Stimulated activated CD4-positive, alpha-beta T cell treated with anti-CD3 and anti-CD28 coated beads, TNF-alpha, amount 100 ng/mL, for 24 hours (primary cell): ENCODE results near the gene PRRX1.

Experiments
- DNase-seq, 3 experiments: peaks; one replicate each; pipeline ENCODE4 v3.0.0-alpha.2; 2020; ENCODE audit warnings: low read depth in 3 of 3

PRRX1 gene

DNA sequence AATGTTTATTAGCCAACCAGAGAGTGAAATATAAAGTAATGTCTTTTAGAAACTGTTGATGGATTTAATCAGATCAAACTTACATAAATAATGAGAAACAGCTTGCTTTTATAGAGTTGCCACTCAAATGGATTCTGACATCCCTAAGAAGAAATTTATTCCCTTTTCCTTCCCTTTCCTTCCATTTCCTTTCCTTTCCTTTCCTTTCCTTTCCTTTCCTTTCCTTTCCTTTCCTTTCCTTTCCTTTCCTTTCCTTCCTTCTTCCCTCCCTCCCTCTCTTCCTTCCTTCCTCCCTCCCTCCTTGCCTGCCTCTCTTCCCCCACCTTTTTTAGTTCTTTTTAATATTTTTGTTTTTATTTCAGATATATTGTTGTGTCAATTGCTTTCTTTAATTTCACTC lies 27.3 kb downstream of the PRRX1 start:
- no peak for DNase-seq

- no peak for DNase-seq
These were observed 29.1 kb downstream of the PRRX1 start for GRCh38 chr1:170692866-170693575.

GRCh38 chr1:170694172-170694926 lies 30.4 kb downstream of the PRRX1 start:
- DNase-seq: no peak

- no peak for DNase-seq
These were observed 32.1 kb downstream of the PRRX1 start for GRCh38 chr1:170695955-170696590.

GRCh38 chr1:170696591-170697290 lies 32.8 kb downstream of the PRRX1 start:
- DNase-seq: no peak

DNA sequence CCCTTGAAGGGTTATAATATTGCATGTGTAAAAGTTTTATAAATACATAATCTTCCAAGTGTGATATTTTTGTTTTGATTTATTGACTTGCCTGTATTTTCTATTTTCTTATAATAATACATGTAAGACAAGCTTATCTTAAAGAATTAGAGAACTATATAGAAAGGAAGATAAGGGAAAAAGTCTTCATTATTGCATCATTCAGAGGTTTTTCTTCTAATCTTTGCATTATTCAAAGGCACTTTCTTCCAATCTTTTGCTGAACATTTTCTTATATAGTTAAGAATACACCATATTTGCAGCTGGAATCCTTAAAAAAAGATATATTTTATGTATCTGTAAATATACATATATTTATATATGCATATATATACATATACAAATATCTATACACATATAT lies 33.4 kb downstream of the PRRX1 start:
- no peak for DNase-seq

DNA sequence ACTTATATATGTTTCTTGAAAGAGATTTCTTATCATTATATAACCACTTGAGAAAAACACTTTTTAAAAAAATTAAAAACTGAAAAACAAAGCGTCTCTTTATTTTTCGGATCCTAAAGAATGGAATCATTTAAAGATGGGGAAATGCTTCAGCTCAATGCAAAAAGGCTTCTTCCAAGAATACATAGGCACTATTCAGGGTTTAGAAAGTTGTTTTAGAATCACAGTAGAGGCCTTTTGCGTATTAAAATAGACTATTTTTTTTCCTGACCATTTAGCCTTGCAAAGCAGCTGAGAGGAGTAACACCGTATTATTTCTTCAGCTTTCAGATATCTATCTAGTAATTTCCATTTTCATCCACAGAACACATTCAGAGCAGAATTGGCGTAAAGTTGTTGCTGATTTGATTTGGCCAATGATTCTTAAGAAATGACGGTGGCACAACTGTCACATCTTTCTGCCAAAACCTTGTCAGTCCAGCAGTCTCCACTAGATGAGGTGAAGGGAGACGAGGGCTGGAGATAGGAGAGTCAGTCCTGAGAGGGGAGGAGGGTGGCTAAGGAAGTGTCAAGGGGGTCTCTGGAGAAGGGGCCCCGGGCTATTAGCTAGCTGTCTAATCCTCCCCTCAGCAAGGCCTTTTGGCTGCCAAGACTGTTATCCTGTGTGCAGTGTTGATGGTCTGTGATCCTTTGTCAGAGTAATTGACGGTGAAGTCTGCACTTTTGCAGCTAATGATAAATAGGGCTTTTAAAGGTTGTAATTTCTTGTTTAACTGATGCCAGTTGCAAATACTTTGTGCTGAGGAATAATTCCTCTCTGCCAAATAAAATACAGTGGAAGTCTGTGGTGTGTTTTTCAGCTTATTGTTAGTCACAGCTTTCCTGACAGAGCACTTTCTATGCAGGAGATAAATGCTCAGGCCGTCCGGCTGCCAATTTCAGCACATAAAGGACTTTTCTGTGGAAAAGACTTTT lies 34.7 kb downstream of the PRRX1 start:
- no peak for DNase-seq

DNA sequence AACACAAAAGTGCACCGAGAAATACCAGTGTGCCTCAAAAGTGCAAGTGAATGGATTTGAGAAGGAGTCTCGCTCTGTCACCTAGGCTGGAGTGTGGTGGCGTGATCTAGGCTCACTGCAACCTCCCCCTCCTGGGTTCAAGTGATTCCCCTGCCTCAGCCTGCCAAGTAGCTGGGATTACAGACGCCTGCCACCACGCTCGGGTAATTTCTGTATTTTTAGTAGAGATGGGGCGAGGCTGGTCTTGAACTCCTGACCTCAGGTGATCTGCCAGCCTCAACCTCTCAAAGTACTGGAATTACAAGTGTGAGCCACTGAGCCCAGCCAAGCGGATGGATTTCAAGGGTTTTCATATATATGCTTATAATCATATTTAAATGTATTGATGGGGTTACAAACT lies 35.8 kb downstream of the PRRX1 start:
- DNase-seq: no peak

- DNase-seq: no peak
These were observed 37.1 kb downstream of the PRRX1 start for GRCh38 chr1:170700842-170701615.

DNA sequence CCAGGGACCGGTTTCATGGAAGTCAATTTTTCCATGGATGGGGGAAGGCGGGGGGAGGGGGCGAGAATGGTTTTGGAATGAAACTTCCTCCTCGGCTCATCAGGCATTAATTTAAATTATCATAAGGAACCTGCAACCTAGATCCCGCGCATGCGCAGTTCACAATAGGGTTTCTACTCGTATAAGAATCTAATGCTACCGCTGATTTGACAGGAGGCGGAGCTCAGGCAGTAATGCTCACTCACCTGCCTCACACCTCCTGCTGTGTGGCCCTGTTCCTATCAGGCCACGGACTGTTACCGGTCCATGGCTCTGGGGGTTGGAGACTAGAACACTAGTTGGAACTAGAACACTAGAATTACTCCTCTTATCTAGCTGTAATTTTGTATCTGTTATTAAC lies 38.0 kb downstream of the PRRX1 start:
- DNase-seq: no peak

DNA sequence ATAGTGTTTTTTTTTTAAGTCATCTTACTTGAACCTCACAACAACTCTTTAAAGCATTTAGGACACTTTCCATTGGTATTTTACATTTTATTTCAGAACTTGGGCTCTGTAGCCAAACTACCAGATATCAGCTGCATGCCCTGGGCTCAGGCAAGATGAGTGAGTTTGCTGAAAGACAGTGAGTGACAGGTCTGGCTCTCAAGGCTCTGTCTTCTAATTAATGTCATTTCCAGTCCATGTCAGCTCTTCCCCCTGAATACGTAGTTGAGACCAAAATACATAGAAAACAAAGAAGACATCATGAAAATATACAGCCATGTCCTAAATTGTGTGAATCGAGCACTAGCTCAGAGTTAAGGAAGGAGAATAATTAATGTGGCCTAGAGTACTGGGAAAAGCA lies 39.7 kb downstream of the PRRX1 start:
- DNase-seq: no peak

- DNase-seq: no peak
These were observed 40.3 kb downstream of the PRRX1 start for GRCh38 chr1:170704256-170704655.

- DNase-seq: no peak
These were observed 42.0 kb downstream of the PRRX1 start for GRCh38 chr1:170705981-170706380.

GRCh38 chr1:170707117-170707516 lies 43.2 kb downstream of the PRRX1 start:
- no peak for DNase-seq

DNA sequence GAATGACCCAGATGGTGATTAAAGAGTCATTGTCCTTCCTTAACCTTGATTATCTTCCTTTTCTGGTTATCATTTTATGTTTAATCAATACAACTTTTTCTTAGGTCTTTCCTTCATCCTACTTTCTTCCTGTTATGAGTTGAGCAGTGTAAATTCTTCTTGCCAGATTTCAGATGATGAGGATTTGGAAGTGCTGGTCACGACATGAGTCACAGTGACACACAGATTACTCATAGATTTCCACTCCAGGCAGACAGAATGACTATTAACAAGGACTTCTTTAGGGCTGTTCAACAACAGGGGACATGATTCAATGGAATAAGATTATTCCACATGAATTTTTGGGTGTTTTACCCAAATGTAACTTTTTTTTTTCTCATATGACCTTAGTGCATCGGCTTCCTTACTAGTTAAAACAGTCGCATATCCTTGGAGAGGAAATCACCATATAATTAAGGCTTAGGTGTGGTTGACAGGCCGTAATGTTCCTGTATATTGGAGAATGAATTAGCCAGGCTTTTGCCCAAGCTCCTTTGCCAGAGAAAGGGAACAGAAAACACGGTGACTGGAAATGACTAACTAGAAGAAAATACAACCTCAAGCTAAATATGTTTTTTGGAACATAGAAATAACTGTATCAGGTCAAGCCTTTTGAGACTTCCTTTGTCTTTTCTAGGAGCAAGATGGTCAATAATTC lies 44.2 kb downstream of the PRRX1 start:
- DNase-seq: no peak

GRCh38 chr1:170711682-170712081 lies 47.8 kb downstream of the PRRX1 start:
- no peak for DNase-seq

GRCh38 chr1:170714163-170714562 lies 50.2 kb downstream of the PRRX1 start:
- no peak for DNase-seq

GRCh38 chr1:170714938-170715337 lies 51.0 kb downstream of the PRRX1 start:
- DNase-seq: no peak

DNA sequence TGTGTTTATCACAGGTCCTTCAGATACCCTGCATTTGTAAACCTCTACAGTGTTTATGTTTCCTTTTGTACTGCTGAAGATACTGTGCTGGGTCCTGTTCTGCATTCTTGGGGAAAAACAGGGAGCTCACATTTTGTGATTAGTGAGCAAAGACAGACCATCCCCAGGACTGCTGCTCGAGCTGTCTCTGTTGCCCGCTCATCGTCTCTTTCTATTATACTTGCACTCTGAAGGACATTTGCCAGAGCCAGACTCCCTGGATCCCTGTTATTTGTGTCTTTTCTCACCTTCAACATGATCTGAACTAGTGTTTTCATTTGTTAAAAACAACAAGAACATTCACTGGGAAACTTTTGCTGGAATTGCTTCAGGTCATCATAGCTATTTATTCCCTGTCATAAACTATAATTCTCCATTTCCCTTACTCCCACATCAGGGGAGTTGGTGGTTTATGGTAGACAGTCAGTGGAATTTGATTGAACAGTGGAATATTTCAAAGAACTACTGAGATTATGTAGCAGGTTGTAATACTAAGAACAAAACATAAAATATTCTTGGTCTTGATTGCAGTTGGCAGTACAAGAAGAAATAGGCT lies 53.0 kb downstream of the PRRX1 start:
- no peak for DNase-seq
